ENCODE results near the gene ZSCAN9. TPM values are rescaled to one million over a fixed set of nuclear protein-coding genes. Genes with fewer than 3 reads are reported as not detected.
A peak's percentile ranks its signal among the peaks of the same experiment; 100 is the strongest.

The ZSCAN9 gene
- total RNA-seq, 6 experiments from 2014 or later = 7.5 to 10.3 (median 8.9) TPM

DNA sequence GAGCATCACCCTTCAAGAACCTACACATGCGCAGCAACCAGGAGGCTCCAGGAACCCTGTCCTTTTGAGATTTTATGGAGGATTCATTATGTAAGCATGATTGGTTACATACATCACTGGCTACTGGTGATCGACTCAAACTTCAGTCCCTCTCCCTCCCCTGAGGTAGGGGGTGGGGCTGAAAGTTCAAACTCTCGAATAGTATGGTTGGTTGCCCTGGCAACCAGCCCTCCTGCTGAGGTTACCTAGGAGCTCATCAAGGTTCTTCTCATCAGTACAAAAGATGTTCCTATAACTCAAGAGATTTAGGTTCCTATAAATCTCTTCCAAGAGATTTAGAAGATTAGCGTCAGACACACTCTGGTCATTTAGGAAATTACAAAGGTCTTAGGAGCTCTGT lies 21.9 kb upstream of the ZSCAN9 start:
- DNase-seq = no peak
- Mint-ChIP-seq H3K9me3 (peaks cover 12% of the 10 kb centered on the region; the same call in 1 of the 2 replicates), H3K4me3 (no peak overlapping the region), H3K36me3 (ENCODE audit: low read depth) (no peaks in the 10 kb centered on the region), H3K4me1 (ENCODE audit: low read depth) (peaks cover 18% of the 10 kb centered on the region), H3K27ac (no peak overlapping the region), H3K27me3 (ENCODE audit: insufficient read depth) (peaks cover 20% of the 10 kb centered on the region)
- TF ChIP-seq, protein P1, sequence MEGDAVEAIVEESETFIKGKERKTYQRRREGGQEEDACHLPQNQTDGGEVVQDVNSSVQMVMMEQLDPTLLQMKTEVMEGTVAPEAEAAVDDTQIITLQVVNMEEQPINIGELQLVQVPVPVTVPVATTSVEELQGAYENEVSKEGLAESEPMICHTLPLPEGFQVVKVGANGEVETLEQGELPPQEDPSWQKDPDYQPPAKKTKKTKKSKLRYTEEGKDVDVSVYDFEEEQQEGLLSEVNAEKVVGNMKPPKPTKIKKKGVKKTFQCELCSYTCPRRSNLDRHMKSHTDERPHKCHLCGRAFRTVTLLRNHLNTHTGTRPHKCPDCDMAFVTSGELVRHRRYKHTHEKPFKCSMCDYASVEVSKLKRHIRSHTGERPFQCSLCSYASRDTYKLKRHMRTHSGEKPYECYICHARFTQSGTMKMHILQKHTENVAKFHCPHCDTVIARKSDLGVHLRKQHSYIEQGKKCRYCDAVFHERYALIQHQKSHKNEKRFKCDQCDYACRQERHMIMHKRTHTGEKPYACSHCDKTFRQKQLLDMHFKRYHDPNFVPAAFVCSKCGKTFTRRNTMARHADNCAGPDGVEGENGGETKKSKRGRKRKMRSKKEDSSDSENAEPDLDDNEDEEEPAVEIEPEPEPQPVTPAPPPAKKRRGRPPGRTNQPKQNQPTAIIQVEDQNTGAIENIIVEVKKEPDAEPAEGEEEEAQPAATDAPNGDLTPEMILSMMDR (IDR thresholded peaks at IDR 0.05) = no peak

DNA sequence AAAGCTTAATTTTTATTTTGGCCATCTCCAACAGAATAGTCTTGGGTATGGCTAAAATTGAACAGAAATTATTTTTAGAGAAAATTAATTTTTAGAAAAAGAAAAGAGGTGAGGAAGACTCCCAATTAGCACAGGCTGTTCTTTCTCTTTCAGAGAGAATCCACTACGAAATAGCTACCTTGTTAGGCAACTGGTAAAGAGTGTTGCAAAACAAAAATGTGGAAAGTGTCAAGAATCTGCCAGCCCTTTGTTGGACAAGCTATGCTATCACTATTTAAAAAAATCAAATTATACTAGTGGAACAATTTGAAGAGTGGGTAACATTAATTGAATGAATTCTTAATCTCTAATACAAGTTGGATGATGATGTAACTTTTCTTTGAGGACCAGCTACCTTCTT lies 19.2 kb upstream of the ZSCAN9 start:
- H3K27me3 Mint-ChIP-seq (ENCODE audit: insufficient read depth) = peaks cover 19% of the 10 kb centered on the region
- DNase-seq = no peak
- no peak overlapping the region for H3K4me3 Mint-ChIP-seq
- no peaks in the 10 kb centered on the region for H3K36me3 Mint-ChIP-seq (ENCODE audit: low read depth)
- H3K27ac Mint-ChIP-seq = no peak overlapping the region
- TF ChIP-seq, protein P1 (IDR thresholded peaks at IDR 0.05) = no peak
- H3K9me3 Mint-ChIP-seq = peaks cover 4% of the 10 kb centered on the region; the same call in 1 of the 2 replicates
- H3K4me1 Mint-ChIP-seq (ENCODE audit: low read depth) = peaks cover 23% of the 10 kb centered on the region

DNA sequence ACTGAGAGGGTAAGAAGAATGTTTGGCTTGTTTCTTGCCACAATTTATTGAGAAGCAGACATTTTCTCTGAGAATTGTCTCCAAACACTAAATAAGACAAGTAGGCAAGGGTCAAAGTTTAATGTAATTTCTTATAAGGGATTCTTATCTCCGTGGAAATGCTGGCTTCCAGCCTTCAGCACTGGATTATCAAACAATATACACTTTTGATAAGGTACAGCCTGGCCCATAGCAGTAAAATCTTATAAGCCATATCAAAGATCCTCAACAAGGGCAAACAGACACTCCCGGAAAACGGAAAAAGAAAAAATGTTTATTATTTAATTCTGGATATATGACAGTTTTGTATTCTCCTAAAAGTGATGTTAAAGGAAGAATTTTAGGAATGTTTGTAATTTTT lies 18.5 kb upstream of the ZSCAN9 start:
- Mint-ChIP-seq H3K9me3 (peaks cover 4% of the 10 kb centered on the region; the same call in 1 of the 2 replicates), H3K27ac (no peak overlapping the region), H3K4me3 (no peak overlapping the region), H3K36me3 (ENCODE audit: low read depth) (no peaks in the 10 kb centered on the region), H3K27me3 (ENCODE audit: insufficient read depth) (peaks cover 23% of the 10 kb centered on the region), H3K4me1 (ENCODE audit: low read depth) (peaks cover 23% of the 10 kb centered on the region)
- no peak for DNase-seq
- TF ChIP-seq, protein P1 (IDR thresholded peaks at IDR 0.05) = no peak

DNA sequence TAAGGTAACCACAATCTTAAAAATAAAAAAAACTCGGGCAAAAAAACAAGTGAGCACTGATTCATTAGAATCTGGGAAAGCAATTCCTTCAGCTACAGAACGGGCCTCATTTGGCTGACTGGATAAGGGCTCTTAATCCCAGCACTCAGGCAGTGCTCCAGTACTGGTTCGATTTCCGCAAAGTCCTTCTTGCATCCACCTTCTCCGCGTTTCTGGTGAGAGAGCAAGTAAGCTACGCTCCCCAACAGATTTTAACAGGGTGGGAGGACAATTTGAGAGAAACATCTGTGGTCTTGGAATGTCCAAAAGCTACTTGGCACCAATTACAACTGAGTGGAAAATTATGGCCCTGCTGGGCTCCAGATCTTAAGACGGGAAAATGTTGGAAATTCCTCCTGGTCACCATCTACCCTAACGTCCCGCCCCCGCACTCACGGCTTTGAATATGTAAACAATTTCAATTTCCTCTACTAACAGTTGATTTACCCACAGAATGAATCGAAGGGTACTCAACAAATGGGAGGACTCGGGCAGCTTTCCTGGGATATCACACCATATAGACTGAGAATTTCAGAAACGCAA lies 18.1 kb upstream of the ZSCAN9 start:
- Mint-ChIP-seq H3K27me3 (ENCODE audit: insufficient read depth) (peaks cover 28% of the 10 kb centered on the region), H3K4me1 (ENCODE audit: low read depth) (peaks cover 28% of the 10 kb centered on the region), H3K27ac (no peak overlapping the region), H3K4me3 (peak overlapping the region; percentile 91), H3K9me3 (peaks cover 4% of the 10 kb centered on the region; the same call in 1 of the 2 replicates), H3K36me3 (ENCODE audit: low read depth) (no peaks in the 10 kb centered on the region)
- TF ChIP-seq, protein P1 (IDR thresholded peaks at IDR 0.05) = no peak
- no peak for DNase-seq

DNA sequence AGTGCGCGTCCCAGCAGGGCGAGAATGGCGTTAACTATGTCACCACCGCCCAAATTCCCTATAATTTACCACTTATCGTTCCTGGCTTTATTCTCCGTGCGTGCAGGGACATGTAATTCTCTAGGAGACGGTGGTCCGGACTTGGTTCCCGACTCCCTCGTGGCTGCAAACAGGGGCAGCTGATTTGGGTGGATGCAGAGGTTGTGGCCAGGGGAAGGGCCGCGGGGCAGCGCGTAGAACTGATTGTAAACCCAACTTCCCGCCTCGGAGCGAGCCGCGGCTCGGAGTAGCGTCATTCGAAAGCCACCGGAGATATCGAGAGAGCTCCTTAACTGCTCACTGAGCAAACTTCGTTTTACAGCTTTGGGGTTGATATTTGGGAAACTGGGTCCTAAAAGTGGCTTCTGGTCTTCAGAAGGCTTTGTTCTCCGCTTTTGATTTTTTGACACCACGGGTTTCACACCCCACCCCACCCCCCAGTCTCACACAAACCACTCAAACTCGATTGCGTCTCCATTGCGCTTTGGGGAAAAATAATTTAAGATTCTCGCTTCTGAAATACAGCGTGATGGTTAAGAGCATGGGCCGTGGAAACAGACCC lies 17.5 kb upstream of the ZSCAN9 start:
- peaks cover 34% of the 10 kb centered on the region for H3K4me1 Mint-ChIP-seq (ENCODE audit: low read depth)
- TF ChIP-seq, protein P1 (IDR thresholded peaks at IDR 0.05) = no peak
- peaks cover 32% of the 10 kb centered on the region for H3K27me3 Mint-ChIP-seq (ENCODE audit: insufficient read depth)
- H3K4me3 Mint-ChIP-seq = peak overlapping the region; percentile 91
- peaks cover 4% of the 10 kb centered on the region; the same call in 1 of the 2 replicates for H3K9me3 Mint-ChIP-seq
- no peak for DNase-seq
- no peak overlapping the region for H3K27ac Mint-ChIP-seq
- H3K36me3 Mint-ChIP-seq (ENCODE audit: low read depth) = no peaks in the 10 kb centered on the region

Data from HFFc6 (cell line).